ENCODE measurements around the gene SNX30. TPM values are rescaled to one million over a fixed set of nuclear protein-coding genes. Genes with fewer than 3 reads are reported as not detected.

Gene SNX30
- total and polyA plus RNA-seq, 7 donors = 0.55 to 2.8 (median 1.6) TPM

DNA sequence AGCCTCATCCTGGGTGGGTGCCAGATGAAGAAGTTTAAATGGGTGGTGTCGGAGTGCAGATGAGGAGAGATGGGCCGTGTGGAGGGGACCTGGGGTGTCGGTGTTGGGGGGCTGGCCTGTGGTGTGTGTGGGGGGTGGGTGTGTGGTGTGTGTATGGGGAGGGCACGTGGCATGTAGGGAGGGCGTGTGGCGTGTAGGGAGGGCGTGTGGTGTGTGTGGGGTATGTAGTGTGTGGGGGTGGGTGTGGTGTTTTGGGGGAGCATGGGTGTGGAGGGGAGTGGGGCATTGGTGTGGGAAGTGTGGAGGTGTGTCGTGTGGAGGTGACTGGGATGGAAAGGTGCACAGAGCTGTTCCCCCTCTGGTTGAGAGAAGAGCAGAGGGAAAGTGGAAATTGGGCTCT, 105.6 kb downstream of the SNX30 start:
- Histone ChIP-seq H3K27me3 (ENCODE audit: insufficient read depth in 3 of 3, low read length in 2 of 3) (no peaks in the 10 kb centered on the region), H3K9me3 (no peaks in the 10 kb centered on the region), H3K4me1 (peaks cover 20% of the 10 kb centered on the region), H3K27ac (no peak overlapping the region), H3K4me3 (no peak overlapping the region), H3K36me3 (ENCODE audit: insufficient read depth in 1 of 2, low read depth in 1 of 2) (peaks cover 0 to 6% of the 10 kb centered on the region in 2 donors)
- TF ChIP-seq, protein P1, sequence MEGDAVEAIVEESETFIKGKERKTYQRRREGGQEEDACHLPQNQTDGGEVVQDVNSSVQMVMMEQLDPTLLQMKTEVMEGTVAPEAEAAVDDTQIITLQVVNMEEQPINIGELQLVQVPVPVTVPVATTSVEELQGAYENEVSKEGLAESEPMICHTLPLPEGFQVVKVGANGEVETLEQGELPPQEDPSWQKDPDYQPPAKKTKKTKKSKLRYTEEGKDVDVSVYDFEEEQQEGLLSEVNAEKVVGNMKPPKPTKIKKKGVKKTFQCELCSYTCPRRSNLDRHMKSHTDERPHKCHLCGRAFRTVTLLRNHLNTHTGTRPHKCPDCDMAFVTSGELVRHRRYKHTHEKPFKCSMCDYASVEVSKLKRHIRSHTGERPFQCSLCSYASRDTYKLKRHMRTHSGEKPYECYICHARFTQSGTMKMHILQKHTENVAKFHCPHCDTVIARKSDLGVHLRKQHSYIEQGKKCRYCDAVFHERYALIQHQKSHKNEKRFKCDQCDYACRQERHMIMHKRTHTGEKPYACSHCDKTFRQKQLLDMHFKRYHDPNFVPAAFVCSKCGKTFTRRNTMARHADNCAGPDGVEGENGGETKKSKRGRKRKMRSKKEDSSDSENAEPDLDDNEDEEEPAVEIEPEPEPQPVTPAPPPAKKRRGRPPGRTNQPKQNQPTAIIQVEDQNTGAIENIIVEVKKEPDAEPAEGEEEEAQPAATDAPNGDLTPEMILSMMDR (IDR thresholded peaks at IDR 0.05) = no peak
- intact Hi-C loops (cut with DNase I) = no loop called here
- ATAC-seq (no peak), DNase-seq (no peak)
- 96 to 100% (median 98%) methylated on average over 8 of the region's 8 CpGs for WGBS, 3 donors

DNA sequence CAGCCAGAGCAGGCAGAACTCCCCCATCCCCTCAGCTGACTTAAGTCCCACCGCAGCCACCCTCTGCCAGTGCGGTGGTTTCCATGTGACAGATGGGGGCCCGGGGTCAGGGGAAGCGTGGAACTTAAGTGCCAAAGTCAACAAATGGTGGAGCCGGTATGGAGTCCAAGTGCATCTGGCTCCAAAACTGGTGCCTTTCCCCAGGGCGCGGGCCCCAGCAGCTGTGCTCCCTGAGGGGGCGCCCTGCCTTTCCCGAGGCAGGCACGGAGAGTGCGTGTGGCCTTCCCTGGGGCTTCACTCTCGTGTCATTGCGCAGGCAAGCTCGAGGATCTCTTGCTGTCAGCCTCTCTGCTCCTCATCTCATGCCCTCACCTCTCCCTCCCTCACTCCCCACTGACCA, 106.3 kb downstream of the SNX30 start:
- WGBS, 3 donors = 69 to 72% (median 69%) methylated on average over 14 of the region's 14 CpGs
- no peak for ATAC-seq
- Histone ChIP-seq H3K4me1 (peaks cover 20% of the 10 kb centered on the region), H3K9me3 (no peaks in the 10 kb centered on the region), H3K36me3 (ENCODE audit: insufficient read depth in 1 of 2, low read depth in 1 of 2) (no peaks in the 10 kb centered on the region), H3K27ac (no peak overlapping the region), H3K27me3 (ENCODE audit: insufficient read depth in 3 of 3, low read length in 2 of 3) (no peaks in the 10 kb centered on the region), H3K4me3 (no peak overlapping the region)
- intact Hi-C loops (cut with DNase I) = no loop called here
- TF ChIP-seq, protein P1 (IDR thresholded peaks at IDR 0.05) = no peak
- DNase-seq = no peak

DNA sequence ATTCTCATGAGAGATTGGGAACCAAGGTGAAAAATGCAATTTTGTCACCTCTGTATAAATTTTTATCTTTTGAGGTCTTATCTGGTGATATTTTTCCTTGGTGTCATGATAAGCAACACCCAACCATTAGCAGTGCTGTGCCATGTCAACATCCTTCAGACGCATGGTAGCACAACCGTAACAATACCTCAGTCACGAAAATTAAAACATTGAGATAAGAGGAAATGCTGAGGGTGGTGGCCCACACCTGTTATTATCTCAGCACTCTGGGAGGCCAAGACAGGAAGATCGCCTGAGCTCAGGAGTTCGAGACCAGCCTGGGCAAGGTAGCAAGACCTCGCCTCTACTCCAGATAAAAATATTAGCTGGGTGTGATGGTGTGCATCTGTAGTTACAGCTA, 107.4 kb downstream of the SNX30 start:
- ATAC-seq = no peak
- WGBS, 3 donors = 91 to 96% (median 92%) methylated on average over 6 of the region's 6 CpGs
- Histone ChIP-seq H3K4me1 (peaks cover 16% of the 10 kb centered on the region), H3K27me3 (ENCODE audit: insufficient read depth in 3 of 3, low read length in 2 of 3) (no peaks in the 10 kb centered on the region), H3K27ac (no peak overlapping the region), H3K4me3 (no peak overlapping the region), H3K9me3 (no peaks in the 10 kb centered on the region), H3K36me3 (ENCODE audit: insufficient read depth in 1 of 2, low read depth in 1 of 2) (no peaks in the 10 kb centered on the region)
- DNase-seq = no peak
- TF ChIP-seq, protein P1 (IDR thresholded peaks at IDR 0.05) = no peak
- intact Hi-C loops (cut with DNase I) = no loop called here

DNA sequence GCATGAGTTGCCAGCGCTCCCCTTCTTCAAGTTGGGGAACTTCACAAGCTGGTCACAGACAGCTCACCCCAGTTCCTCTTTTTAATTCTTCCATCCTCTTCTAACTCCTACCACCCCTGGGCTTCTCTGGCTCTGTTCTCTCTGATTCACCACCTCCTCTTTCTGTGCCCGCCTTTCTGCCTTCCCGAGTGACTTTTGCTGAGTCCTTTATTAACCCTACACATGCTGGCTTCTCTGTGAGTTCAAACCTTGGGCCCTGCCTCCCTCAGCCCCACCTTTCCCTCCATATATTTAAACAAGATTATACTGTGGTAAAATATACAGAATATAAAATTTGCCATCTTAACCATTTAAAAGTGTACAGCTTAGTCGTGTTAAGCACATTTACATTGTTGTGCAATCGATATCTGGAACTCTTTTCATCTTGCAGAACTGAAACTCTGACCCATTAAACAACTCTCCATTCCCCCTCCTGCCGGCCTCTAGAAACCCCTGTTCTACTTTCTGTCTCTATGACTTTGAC, 108.1 kb downstream of the SNX30 start:
- intact Hi-C loops (cut with DNase I) = no loop called here
- no peak for ATAC-seq

More for the DNA sequence above, 108.1 kb downstream of the SNX30 start:
- 61 to 71% (median 67%) methylated on average over 6 of the region's 6 CpGs for WGBS, 3 donors
- no peaks in the 10 kb centered on the region for H3K36me3 ChIP-seq (ENCODE audit: insufficient read depth in 1 of 2, low read depth in 1 of 2)
- no peak overlapping the region for H3K27ac ChIP-seq
- no peak overlapping the region for H3K4me3 ChIP-seq
- no peak for DNase-seq
- H3K4me1 ChIP-seq = peaks cover 10% of the 10 kb centered on the region
- TF ChIP-seq, protein P1 (IDR thresholded peaks at IDR 0.05) = no peak
- H3K27me3 ChIP-seq (ENCODE audit: insufficient read depth in 3 of 3, low read length in 2 of 3) = no peaks in the 10 kb centered on the region
- H3K9me3 ChIP-seq = no peaks in the 10 kb centered on the region

All from psoas muscle (tissue), 8 donors.